AG10803 (cell line): Measurements from ENCODE around the gene ASF1B.
A peak's percentile ranks its signal among the peaks of the same experiment; 100 is the strongest.

Experiments
- DNase-seq: peaks from one replicate; pipeline ENCODE4 v3.0.0; 2010; ENCODE audit warnings: low read depth
- H3K4me3 ChIP-seq: 2 replicates; pipeline ENCODE4 v1.5.1; 2011; ENCODE audit warnings: mild to moderate bottlenecking, low read length, control low read depth
- TF ChIP-seq, protein P1 (sequence below): conservative IDR thresholded peaks from 2 replicates; pipeline ENCODE4 v1.5.1; 2011; ENCODE audit warnings: mild to moderate bottlenecking, low read length, control low read depth, inconsistent platforms

The ASF1B gene

DNA sequence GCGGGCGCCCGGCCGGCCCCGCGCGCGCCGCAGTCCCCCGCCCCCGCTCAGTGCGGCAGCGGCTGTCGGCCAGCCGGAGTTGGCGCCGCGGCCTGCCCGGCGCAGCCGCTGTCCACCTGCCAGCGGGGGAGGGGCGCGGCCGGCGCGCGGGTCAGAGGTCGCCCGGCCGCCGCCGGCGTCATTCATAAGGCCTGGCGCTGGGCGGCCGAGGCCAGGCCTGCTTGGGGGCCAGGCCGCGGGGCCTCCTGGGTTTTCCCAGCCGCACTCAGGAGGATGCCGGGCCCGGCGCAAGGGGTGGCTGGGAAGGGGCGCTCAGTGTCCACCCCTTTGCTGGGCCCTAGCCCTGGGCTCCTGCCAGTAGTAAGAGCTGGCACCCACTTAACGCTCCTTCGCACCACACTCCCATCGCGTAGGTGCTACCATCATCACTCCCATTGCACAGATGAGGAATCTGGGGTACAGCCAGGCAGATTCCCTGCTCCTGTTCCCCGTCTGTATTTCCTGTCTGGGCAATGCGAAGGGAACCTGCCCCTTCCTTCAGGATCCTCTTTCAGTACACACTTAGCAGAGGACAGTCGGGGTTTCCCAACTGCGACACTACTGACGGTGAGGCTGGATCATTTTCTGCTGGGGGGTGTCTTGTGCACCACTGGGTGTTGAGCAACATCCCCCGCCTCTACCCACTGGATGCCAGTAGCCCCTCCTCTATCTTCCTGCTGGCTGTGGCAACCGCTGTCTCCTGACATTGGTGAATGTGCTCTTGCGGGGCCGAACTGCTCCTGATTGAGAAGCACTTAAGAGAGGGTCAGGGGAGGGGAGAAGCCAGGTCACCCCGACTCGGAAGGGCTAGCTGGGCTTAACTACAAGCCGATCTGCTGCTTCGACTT lies 18.0 kb downstream of the ASF1B start:
- peak overlapping the region; percentile 66 for H3K4me3 ChIP-seq
- TF ChIP-seq, protein P1, sequence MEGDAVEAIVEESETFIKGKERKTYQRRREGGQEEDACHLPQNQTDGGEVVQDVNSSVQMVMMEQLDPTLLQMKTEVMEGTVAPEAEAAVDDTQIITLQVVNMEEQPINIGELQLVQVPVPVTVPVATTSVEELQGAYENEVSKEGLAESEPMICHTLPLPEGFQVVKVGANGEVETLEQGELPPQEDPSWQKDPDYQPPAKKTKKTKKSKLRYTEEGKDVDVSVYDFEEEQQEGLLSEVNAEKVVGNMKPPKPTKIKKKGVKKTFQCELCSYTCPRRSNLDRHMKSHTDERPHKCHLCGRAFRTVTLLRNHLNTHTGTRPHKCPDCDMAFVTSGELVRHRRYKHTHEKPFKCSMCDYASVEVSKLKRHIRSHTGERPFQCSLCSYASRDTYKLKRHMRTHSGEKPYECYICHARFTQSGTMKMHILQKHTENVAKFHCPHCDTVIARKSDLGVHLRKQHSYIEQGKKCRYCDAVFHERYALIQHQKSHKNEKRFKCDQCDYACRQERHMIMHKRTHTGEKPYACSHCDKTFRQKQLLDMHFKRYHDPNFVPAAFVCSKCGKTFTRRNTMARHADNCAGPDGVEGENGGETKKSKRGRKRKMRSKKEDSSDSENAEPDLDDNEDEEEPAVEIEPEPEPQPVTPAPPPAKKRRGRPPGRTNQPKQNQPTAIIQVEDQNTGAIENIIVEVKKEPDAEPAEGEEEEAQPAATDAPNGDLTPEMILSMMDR: no peak
- DNase-seq: peak; percentile 91

DNA sequence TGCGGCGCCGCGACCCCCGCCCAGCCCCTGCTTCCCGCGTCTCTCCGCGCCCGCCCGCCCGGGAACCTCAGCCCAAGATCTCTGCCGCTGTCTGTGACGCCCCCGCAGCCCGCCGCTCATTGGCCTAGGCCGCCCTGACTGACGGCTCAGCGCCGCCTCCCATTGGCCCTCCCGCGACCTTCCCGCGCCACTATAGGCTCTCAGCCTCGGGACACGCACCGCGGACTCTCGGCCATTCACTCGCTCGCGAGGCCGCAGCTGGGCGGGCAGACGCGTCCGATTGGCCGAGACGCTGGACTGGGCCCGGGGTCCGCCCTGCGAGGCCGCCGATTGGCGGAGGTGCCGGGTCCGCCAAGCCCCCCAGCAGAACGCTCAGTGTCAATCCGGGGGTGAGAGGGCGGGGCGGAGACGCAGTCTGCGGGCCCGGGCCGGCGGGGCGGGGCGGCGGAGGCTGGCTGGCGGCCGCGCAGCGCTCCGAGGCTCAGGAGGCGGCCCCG lies 18.7 kb downstream of the ASF1B start, which contains the start of gene PRKACA:
TSS of gene PRKACA (minus strand) at position 95 of the 497 bp plus-strand sequence. CDS start 215 bp downstream, outside the sequence.
- TF ChIP-seq, protein P1: no peak
- DNase-seq: peak; percentile 99

GRCh38 chr19:14116918-14117578 lies 19.3 kb downstream of the ASF1B start:
- TF ChIP-seq, protein P1: no peak
- DNase-seq: no peak
- H3K4me3 ChIP-seq: peak overlapping the region; percentile 79

More for the DNA sequence above, 18.7 kb downstream of the ASF1B start, which contains the start of gene PRKACA:
- peak within 1 kb of the TSS; percentile 79 for H3K4me3 ChIP-seq

DNA sequence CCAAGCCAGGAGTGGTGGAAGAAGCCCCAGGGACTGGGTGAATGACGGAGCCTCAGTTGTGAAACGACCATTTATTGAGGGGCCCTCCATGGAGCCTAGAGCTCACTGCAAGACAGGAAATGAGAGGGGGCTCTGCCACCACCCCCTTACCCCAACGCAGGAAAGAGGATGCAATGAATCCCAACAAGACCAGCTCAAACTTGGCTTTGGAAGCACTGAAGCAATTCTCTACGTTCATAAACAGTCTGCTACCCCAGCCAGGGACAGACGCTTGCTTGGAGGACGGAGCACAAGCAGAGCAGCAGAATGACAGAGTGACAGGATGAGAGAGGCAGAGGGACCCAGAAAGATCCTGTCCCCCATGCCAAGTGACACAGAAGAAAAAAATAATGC lies 19.9 kb downstream of the ASF1B start:
- no peak for DNase-seq
- TF ChIP-seq, protein P1: no peak
- H3K4me3 ChIP-seq: peak overlapping the region; percentile 79

- peak overlapping the region; percentile 79 for H3K4me3 ChIP-seq
- DNase-seq: no peak
- TF ChIP-seq, protein P1: no peak
These were observed 20.6 kb downstream of the ASF1B start for GRCh38 chr19:14115756-14116155.

GRCh38 chr19:14114854-14115253 lies 21.5 kb downstream of the ASF1B start:
- no peak overlapping the region for H3K4me3 ChIP-seq
- DNase-seq: no peak
- TF ChIP-seq, protein P1: peak; percentile 48

- DNase-seq: no peak
- TF ChIP-seq, protein P1: no peak
These were observed 21.9 kb downstream of the ASF1B start for GRCh38 chr19:14114439-14114838.

More at GRCh38 chr19:14114439-14114838, 21.9 kb downstream of the ASF1B start:
- H3K4me3 ChIP-seq: no peak overlapping the region
